ENCODE data around the gene TMEM115.

Gene TMEM115

DNA sequence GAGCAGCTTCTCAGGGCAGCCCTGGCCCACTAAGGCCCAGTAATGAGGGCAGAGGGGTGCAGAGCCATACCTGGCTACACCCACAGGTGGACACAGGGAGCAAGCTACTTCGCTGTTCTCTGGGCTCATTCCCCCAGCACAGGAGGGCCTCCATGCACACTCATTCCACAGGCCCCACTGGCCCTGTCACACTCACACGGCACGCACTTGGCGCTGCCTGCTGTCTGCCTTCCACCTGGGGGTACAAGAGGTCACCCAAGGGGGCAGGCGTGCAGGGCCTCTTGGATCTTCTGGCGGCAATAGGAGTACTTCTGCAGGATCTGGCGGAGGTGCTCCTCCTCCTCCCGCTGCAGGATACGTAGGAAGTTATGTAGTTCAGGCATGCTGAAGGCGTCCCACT is 29.0 kb downstream of the TMEM115 start:
- no peak for DNase-seq

DNA sequence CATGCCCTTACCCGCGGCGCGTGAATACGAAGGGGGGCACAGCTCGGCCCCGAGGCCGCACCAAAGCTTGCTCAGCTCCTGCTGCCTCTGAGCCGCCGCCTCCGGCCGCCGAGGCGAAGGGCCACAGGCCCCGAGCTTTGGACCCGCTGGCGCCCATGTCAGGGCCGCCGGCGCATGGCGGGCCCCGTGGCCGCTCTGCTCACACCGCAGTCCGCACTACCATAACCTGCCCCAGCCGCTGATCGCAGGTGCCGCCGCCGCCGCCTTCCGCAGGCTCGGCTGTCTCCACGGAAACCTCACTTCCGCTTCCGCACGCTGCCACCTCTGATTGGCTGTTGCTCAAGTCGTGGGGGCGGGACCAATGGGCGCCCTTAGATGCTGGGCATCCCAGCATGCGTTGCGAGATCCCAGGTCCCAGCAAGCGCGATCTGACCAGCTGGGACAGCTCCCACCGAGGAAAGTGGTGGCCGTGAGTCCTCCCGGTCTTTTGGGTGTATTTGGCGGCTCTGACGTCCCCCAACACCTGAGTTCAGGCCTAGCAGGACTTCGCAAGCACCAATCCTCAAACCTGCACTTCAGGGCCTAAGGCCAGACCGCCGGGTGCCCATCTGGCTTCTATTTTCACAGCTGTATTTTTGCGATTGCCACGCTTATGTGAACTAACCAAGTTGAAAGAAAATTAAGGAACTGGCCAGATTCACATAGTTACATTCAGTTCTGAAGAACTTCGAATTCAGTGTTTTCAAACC is 31.2 kb downstream of the TMEM115 start, which contains the start of gene TUSC2:
Gene TUSC2 (minus strand): TSS at position 281 of the 749 bp plus-strand sequence. CDS start 124 bp downstream, at position 157.
- no peak for DNase-seq

DNA sequence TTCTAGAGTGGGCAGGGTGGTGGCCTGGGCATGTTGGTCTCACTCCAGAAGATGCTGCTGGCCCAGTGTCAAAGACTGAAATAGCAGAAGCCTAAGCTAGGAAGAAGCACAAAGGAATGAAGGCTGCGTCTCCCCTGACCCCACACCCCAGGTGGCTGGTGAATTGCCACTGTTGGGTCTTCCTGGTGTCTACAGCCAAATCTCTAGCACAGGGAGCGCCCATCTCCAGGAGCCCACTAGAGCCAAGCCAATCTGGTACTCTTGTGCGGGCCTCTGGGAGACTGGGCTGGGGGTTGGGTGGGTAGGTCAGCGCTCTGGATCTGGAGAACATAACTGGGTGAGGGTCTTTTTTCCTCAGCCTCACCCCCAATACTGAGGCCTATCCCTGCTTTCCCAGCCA is 32.2 kb downstream of the TMEM115 start:
- no peak for DNase-seq

DNA sequence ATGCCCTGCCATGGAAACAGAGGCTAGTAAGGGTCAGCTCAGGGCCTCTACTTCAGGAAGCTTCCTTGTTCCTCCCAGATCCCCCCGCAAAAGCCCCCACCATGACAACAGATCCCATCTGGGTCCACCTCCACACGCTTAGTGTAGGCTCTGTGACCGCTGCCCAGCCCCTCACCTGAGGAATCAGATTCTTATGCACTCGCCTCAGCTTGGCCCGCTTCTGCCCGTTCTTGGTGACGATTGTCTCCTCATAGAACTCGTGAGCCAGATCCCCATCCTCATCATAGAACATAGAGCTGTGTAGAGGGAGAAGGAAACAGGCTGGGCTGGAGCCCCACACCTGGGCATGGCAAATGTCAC is 33.2 kb downstream of the TMEM115 start:
- no peak for DNase-seq

DNA sequence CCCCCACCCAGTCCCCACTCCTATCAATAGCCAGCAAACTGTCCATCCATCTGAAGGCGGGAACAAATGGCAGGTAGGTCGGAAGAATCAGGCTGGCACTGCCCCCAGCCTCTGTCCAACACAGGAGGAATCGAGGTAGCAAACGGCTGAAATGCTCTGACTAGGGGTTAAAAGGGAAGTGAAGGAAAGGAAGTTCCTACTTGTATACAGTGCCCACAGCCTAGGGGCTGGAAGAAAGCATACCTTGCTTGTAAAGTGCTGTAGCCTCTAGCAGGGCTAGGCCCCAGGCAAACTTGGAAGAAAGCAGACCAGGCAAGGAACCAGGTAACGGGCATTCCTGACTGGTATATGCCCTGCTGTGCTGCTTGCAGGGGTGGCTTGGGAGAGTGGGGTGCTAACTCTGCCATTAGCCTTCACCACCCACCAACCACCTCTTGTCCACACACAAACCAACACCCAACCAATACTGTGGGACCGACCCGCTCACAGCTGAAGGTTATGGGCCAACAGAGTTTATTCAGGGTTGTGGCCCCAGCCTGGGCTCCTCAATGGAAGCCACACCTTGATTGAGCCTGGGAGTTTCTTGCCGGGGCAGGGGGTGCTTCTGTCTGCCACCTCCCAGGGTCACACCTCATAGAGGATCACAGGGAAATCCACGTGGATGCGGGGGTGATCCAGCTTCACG is 33.7 kb downstream of the TMEM115 start:
- no peak for DNase-seq

DNA sequence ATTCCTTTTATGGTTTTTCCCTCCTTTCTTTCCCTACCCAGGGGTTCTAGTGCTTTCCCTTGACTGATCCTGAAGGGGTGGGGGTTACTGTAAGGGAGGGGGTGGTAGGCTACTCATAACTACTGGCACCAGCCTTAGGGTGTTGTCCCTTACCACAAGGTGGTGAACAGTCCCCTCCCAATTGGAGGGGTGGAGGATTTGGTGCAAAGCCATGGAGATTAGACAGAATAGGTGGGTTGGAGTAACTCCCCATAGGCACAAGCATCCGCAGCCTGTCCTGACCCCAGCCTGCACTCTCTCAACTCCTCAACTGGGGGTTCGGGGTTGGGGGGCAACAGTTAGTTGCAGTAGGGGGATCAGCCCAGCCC is 34.2 kb downstream of the TMEM115 start:
- no peak for DNase-seq

DNA sequence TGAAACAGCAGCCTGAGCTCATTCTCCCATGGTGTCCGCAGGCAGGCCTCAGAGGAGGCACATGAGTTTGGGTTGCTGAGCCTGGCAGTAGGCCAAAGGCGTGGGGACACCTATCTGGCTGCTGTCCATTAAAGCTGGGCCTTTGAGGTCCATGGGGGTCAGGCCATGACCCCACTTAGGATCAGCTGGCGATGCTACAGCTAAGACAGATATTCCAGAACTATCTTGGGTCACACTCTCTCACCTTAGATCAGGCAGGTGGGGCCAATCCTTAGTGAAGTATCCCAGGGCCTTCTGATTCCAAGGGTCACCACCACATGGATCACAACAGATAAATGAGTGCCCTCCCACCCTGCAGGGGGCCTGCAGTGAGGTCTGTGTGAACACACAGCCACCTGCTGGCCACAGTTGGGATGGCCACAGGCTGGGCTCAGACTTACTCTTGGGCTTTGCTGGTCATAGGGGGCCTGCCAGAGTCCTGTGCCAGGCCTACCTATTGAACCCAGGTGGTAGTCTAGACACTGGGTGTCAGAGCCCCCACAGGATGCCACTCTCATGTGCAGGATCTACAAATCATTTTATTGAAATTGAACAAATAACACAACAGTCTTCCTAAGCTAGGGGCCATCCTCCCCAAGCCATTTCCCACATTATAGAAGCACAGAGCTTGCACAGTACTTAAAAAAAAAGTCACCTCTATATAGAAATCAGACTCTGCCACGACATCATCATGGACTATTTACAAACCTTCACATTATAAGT is 34.8 kb downstream of the TMEM115 start:
- DNase-seq: no peak

DNA sequence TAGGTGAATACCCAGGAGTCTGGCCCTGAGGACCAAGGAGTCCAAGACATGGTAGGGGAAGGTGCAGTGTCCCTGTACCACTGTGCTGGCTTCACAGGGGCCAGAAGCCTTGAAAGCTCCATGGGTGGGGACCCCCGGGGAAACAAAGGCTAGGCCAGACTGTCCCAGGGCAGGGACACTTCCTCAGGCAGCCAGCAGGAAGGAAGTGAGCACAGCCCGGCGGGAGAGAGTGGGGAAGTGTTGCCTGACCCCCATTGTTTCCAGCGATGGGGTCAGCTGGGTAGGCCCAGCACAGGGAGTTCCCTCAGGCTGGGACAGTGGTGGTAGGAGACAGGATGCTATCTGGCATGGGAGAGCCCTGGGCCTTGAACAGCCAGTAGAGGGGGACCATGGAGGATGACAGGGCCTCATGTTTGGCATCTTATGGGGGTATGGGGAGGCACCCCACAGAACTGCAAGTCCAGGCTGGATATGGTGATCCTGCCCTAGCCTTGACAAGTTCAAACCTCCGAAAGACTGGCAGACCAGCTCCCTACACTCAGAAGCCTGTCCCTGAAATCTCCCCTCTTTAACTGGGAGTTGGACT is 35.6 kb downstream of the TMEM115 start:
- DNase-seq: no peak

DNA sequence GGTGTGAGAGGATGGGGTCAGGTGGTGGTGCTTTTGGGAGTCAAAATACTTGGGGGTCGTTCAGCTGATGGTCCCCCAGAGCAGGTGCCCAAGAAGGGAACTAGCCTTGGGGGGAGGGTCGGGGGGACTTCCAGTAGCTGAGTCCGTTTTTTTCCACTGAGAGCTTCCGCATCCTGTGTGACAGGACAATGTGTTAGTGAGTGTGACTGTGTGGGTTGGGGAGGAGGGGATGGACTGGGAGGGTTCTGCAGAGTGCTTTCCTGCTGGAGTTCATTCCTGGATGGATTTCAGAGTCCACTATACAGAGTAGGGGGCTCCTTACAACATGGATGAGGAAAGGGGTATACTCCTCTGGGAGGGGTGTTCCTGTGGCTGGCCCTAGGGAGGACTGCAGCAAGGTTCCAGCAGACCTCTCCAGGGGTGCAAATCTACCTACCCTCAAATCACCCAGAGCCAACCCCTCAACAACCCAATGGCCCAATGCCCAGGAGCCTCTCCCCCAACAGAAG is 36.2 kb downstream of the TMEM115 start:
- DNase-seq: no peak

DNA sequence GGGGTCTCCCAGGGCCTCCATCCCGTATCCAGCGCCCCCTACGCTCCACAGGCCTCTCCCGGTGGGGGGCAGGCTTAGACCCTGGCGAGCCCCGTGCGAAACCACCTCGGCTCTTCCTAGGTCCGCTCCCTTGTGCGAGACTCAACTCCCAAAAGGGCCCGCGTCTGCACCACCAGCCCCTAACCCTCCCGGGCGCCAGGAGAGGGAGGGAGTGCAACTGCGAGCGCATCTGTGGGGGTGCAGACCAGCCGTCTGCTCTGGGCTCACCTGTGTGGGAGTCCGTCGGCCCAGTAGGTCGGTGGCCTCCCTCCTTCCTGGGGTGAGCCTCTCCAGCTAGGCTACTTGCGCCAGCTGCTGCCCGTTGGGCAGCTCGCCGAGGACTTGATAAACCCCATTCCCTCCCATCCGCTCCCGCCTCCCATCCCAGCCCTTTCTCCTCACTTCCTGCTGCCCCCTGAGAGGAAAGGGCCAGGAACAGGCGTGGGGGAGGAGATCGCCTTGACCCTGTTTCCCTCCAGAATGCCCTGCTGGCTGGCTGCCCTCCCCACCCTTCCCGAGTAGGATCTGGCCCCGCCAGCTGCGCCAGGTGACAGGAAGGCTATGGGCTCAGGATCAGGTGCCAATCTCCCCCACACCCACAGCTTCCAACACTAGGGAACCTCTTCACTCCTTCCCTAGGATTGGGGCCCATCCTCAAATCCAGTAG is 36.8 kb downstream of the TMEM115 start, which contains the start of gene HYAL2:
Gene HYAL2 (minus strand): TSS at position 360 of the 706 bp plus-strand sequence. CDS start 2,256 bp downstream, outside the sequence.
- DNase-seq: no peak

DNA sequence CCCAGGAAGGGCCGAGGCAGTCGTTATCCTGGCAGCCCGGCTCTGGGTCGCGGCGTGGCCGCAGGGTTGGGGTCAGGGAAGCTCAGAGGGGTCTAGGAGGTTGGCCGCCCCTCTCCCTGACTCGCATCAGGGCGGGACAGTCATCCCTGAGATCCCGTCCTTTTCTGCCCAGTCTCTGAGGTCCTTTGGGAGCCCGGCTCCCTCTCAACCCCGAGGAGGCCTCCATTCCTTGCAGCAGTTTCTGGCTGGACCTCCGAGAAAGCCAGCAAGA is 37.3 kb downstream of the TMEM115 start:
- no peak for DNase-seq

DNA sequence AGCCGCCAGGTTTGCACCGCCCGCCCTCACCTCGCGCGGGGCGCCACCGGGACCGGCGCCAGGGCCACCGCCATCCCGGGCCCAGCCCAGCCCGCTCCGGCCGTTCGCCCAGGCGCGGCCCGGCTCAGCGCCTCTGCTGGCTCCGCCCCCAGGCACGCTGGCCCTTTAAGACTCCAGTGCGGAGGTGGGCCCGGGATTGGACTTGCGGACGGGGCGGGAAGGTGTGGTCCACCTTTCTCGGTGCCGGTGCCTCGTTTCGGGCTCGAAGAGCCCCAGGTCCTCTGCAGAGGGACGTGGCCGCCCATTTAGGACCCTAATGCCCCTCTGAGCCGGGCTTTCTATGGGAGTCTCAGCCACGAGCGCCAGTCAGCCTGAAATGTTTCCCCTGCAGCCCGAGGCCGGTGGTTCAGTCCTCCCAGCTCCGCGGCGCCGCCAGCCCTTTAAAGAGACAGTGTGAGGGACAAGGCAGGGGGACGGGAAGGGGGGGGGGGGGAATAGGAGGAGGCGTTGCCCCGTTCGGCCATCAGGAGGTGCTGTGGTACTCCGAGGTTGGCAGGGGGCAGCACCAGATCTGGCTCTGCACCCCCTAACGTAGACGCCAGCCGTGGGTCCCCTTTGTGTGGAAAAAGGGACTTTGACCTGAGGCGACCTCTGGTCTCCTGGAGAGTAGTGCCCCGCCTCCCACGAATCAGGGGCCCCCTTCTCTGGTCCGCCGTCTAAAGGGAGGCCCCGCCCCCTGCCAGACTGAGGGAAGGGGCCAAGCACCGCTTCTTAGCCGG is 37.8 kb downstream of the TMEM115 start:
- no peak for DNase-seq

DNA sequence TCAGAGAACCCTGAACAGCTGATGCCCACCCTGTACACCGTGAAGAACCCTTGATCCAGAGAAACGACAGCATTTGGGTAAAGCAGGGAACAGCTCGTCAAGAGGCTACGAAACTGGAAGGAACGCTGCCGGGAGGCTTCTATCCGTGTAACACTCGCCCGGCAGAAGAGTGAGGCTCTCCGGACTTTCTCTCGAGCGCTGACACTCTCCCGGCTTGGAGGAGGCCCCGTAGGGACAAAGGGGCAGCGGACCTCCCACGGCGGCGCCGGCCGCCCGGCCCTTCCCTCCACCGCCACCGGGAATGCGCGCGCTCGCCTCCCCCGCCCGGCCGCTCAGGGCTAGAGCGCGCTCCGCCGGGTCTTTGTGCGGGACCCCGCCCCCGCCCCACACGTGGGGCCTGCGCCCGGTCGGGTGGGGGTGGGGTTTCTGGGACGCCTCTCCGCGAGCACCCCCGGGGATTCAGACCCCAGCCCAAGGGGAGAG is 38.4 kb downstream of the TMEM115 start:
- DNase-seq: no peak

DNA sequence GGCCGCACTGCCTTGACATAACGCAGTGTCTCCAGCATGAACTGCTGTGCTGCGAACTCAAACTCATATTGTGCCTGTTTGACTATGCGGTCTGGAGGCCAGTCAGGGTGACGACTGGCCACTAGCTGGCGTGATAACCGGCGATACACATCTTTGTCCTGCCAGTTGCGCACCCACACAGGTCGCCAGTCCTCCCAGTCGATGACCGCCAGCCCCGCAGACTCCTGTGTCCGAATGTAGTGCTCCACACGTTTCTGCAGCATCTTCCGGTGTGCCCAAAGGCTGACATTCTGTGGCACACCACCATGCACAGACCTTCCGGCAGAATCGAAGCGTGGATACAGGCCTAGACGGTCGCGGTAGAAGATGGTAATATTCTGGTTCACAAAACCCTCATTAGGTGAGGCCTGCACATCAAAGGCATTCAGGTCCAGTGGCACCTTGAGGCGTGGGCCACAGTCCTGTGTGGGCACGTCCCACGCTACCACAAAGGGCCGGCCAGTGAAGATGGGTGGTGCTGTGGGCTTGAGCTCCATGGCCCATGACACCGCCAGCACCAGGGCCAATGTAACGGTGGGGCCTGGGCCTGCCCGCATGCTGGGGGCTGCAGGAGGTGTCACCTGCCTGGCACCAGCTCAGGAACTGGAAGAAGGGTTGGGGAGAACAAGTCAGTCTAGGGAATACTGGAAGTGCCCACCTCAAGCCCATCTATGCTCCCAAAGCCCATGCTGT is 39.3 kb downstream of the TMEM115 start:
- no peak for DNase-seq

DNA sequence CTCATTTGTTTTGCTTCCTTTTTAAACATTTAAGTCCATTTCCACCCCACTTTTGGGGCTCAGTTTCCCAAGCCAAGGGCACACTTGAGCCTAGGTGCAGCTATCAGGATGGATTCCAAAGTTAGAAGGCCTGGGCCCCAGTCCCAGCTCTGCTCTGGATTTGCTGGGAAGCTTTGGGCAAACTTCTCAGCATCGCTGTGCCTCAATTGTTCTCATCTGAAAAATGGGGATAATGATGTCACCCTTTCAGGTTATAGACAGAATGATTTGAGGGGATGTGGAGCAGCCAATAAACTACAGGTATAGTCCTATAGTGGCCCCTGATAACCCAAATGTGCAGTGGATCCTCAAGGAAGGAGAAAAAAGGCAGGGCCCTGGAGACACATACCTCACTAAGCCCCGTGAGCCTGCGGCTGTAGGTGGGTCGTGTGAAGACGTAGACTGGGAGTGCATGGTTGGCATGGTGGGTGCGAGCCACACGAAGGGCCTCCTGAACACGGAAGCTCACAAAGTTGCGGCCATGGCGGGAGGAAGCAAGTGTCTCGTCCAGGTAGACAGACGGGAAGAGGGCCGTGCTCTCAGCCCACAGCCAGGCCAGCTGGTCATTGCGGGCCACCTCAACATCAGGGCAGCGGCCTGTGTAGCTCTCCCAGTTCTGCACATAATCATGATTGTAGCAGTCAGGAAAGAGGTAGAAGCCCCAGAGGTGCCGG is 40.0 kb downstream of the TMEM115 start:
- no peak for DNase-seq

DNA sequence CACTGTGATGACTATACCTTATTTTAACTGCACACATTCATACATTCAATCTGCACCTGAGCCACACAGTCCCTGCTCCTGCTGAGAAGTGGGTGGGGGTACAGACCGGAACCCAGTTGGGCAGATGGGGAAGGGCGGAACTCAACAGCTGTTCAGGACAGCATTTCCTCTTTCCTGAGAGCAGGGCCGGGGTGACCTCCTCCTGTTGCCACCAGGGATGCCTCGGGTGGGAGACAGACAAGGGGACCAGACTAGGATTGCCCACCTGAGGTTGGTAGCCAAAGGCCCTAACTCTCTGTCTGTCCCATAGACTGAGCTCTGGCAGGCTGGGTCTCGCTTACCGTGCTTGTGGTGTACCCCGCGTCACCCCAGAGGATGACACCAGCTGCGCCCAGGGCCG is 40.7 kb downstream of the TMEM115 start:
- DNase-seq: no peak

DNA sequence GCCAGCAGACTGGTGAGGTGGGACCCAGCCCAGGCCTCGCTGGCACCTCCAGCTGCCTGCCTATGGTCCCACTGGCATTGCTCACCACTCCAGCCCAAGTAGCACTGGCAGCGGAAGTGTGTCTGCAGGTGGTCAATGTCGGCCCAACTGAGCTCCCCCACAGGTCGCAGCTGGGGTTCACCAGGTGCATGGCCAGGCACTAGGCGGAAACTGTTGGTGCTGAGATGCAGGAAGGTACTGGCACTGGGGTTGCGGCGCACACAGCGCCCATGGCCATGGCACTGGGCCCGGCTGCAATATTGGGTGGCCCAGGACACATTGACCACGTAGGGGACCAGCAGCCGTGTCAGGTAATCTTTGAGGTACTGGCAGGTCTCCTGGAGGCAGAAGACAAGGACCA is 41.2 kb downstream of the TMEM115 start:
- DNase-seq: no peak

DNA sequence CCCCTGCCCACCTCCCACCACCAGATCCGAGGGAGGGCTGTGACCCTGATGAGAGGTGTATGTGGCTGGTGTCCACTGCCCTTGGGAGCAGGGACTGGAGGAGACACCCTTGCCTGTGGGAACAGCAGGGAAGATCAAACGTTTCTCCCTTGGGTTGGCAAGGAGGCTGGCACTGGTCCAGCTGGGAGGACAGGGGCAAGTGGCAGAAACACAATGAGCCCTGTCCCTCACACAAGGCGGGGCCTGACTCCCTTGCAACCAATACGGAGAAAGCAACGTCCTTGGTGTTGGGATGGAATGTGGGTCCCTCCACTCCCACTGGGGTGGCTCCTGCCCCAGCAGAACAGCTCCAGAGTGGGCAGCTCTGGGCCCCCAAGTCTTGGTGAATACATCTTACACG is 42.0 kb downstream of the TMEM115 start:
- no peak for DNase-seq

DNA sequence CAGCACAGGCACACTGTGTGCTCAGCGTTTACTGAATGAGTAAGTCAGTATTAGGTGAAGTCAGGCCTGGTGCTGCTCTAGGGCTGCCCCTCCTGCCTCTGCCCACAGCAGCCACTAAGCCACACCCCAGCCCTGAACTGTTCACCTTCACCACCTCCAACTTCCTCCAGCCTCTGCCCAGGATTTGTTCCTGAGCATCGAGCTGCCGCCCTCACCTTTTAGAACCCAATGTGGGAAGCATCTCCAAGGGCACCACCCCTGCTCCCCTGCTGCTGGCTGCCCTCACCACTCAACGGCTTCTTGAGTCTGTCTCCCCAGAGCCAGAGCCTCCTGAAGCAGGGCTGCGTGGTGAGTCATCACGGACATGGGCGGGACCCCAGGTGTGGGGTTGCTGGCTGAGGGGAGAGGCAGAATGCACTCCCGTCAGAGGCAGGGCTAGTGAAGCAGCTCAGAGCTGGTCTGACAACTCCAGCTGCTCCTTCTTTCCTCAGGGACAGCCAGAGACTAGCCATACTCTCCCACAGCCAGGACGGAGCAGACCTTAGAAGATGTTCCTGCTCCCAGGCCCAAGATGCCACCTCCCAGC is 42.6 kb downstream of the TMEM115 start:
- DNase-seq: no peak

DNA sequence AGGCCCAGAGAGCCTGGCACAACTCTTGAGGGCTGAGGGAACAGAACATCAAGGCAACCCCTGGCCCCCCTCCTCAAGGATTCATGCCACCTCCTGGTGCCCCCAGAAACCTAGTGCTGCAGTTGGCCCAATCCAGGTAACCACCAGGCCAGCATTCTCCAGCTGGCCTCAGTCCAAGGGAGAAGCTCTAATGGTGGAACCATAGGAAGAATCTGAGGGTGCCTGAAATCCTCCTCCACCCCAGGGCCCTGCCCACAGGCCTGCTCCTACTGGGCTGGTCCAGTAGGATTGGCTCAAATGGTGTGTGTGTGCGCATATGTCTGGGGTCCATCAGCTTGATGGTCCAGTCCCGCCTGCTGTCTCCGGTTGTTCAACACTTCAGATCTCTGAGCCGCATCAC is 44.5 kb downstream of the TMEM115 start:
- DNase-seq: no peak
